HepG2 (cell line): ENCODE results near the gene IL1R1. TPM values are rescaled to one million over a fixed set of nuclear protein-coding genes. Genes with fewer than 3 reads are reported as not detected.

Source experiments
- BCL6 ChIP-seq: IDR thresholded peaks from 2 replicates; pipeline ENCODE4 v1.6.1; 2016; ENCODE audit warnings: missing genetic modification reagents, missing compliant biosample characterization
- ELF1 ChIP-seq: sonication (generic); formaldehyde crosslinking; IDR thresholded peaks from 2 replicates; pipeline ENCODE4 v1.4.0; 2020; ENCODE audit warnings: missing genetic modification reagents
- GABPB1 ChIP-seq: IDR thresholded peaks from 2 replicates; pipeline ENCODE4 v1.6.1; 2016; ENCODE audit warnings: mild to moderate bottlenecking, missing genetic modification reagents, moderate library complexity, missing compliant biosample characterization
- HIC2 ChIP-seq: sonication (generic); formaldehyde crosslinking; IDR thresholded peaks from 2 replicates; pipeline ENCODE4 v1.9.0; 2022; ENCODE audit warnings: low read depth, missing genetic modification reagents
- HOXD1 ChIP-seq: sonication (generic); formaldehyde crosslinking; IDR thresholded peaks from 2 replicates; pipeline ENCODE4 v1.5.0; 2020; ENCODE audit warnings: missing genetic modification reagents
- KDM1A ChIP-seq: IDR thresholded peaks from 2 replicates; pipeline ENCODE4 v1.6.1; 2016; ENCODE audit warnings: missing compliant biosample characterization
- NCOA1 ChIP-seq: sonication (generic); formaldehyde crosslinking; IDR thresholded peaks from 2 replicates; pipeline ENCODE4 v1.9.0; 2021; ENCODE audit warnings: missing genetic modification reagents
- NR2C2 ChIP-seq: sonication (generic); formaldehyde crosslinking; IDR thresholded peaks from 2 replicates; pipeline ENCODE4 v1.4.0; 2020; ENCODE audit warnings: missing genetic modification reagents, mild to moderate bottlenecking, moderate library complexity, borderline replicate concordance
- REL ChIP-seq: sonication (generic); formaldehyde crosslinking; conservative IDR thresholded peaks from 2 replicates; pipeline ENCODE4 v1.8.0; 2022; ENCODE audit warnings: mild to moderate bottlenecking, missing genetic modification reagents, moderate library complexity
- SMAD1 ChIP-seq: sonication (generic); formaldehyde crosslinking; IDR thresholded peaks from 2 replicates; pipeline ENCODE4 v1.4.0; 2020; ENCODE audit warnings: missing genetic modification reagents, low read depth, mild to moderate bottlenecking, borderline replicate concordance
- SP5 ChIP-seq: IDR thresholded peaks from 2 replicates; pipeline ENCODE4 v1.6.1; 2016; ENCODE audit warnings: low read depth, borderline replicate concordance
- THYN1 ChIP-seq: sonication (generic); formaldehyde crosslinking; IDR thresholded peaks from 2 replicates; pipeline ENCODE4 v1.8.1; 2023; ENCODE audit warnings: low read depth, mild to moderate bottlenecking, moderate library complexity, missing genetic modification reagents, borderline replicate concordance
- TIGD3 ChIP-seq: sonication (generic); formaldehyde crosslinking; IDR thresholded peaks from 2 replicates; pipeline ENCODE4 v1.5.1; 2020; ENCODE audit warnings: mild to moderate bottlenecking, missing genetic modification reagents, borderline replicate concordance
- ZFP82 ChIP-seq: sonication (generic); formaldehyde crosslinking; IDR thresholded peaks from 2 replicates; pipeline ENCODE4 v1.5.1; 2020; ENCODE audit warnings: mild to moderate bottlenecking, missing genetic modification reagents, borderline replicate concordance
- ZMAT3 ChIP-seq: sonication (generic); formaldehyde crosslinking; conservative IDR thresholded peaks from 2 replicates; pipeline ENCODE4 v1.7.0; 2021; ENCODE audit warnings: missing genetic modification reagents
- ZNF160 ChIP-seq: sonication (generic); formaldehyde crosslinking; IDR thresholded peaks from 2 replicates; pipeline ENCODE4 v1.8.0; 2022; ENCODE audit warnings: mild to moderate bottlenecking, inconsistent platforms, missing genetic modification reagents
- ZNF263 ChIP-seq: sonication (generic); formaldehyde crosslinking; IDR thresholded peaks from 2 replicates; pipeline ENCODE4 v1.4.0; 2020; ENCODE audit warnings: missing genetic modification reagents
- ZNF329 ChIP-seq: sonication (generic); formaldehyde crosslinking; IDR thresholded peaks from 2 replicates; pipeline ENCODE4 v1.9.0; 2021; ENCODE audit warnings: low read depth, mild to moderate bottlenecking, missing genetic modification reagents
- ZNF569 ChIP-seq: sonication (generic); formaldehyde crosslinking; IDR thresholded peaks from 2 replicates; pipeline ENCODE4 v1.5.0; 2020; ENCODE audit warnings: mild to moderate bottlenecking, missing genetic modification reagents, moderate library complexity, borderline replicate concordance
- ZSCAN9 ChIP-seq: IDR thresholded peaks from 2 replicates; pipeline ENCODE4 v1.6.1; 2016; ENCODE audit warnings: borderline replicate concordance
- polyA plus RNA-seq, 8 experiments: library from polyadenylated mRNA; depleted of rRNA in 3 of 8; stranded (reverse) in 7 of 8; unstranded in 1 of 8; fragments of >200 nt; fragmentation: Illumina TruSeq in 4 of 8; extraction: Trizol in 4 of 8; gene quantifications; 2 replicates each; pipeline versions ENCODE4 v1.2.1 to v1.2.3, GENCODE V29; 2011 to 2016; ENCODE audit warnings: low read depth in 4 of 8, missing spikeins in 1 of 8, mixed read lengths in 1 of 8; ENCODE audit not compliant: insufficient read depth in 1 of 8
- total RNA-seq, 5 experiments: library from RNA; depleted of rRNA; stranded (reverse); fragments of >200 nt; fragmentation: Illumina TruSeq; extraction: Trizol; gene quantifications; 2 replicates each; pipeline ENCODE4 v1.2.3, GENCODE V29; 2016; ENCODE audit warnings: low read depth in 1 of 5
- TF ChIP-seq, protein P1 (sequence below), 2 experiments: fragments of 450-650 bp in 1 of 2; sonication (generic) in 1 of 2; formaldehyde crosslinking; IDR thresholded peaks; 2 replicates each; pipeline versions ENCODE4 v1.5.0 to v1.8.0; 2020 to 2022; ENCODE audit warnings: mild to moderate bottlenecking in 1 of 2, missing genetic modification reagents in 1 of 2
- TF ChIP-seq, protein P2 (sequence below): sonication (generic); formaldehyde crosslinking; IDR thresholded peaks from 2 replicates; pipeline ENCODE4 v1.8.0; 2022; ENCODE audit warnings: missing genetic modification reagents, low read depth, mild to moderate bottlenecking, borderline replicate concordance
- TF ChIP-seq, protein P3 (sequence below): sonication (generic); formaldehyde crosslinking; IDR thresholded peaks from 2 replicates; pipeline ENCODE4 v1.4.0; 2020; ENCODE audit warnings: missing genetic modification reagents, mild to moderate bottlenecking, borderline replicate concordance

Gene IL1R1
- total and polyA plus RNA-seq, 2 of the 13 experiments (the other 11 are each of a cell fraction or from before 2014, with no cell fraction given): 38.0 to 93.1 TPM

- no peak for TF ChIP-seq TIGD3 (CRISPR knock-in tag)
- TF ChIP-seq ELF1 (CRISPR knock-in tag): no peak
- no peak for TF ChIP-seq ZNF160 (CRISPR knock-in tag)
- no peak for TF ChIP-seq GABPB1
- no peak for TF ChIP-seq ZMAT3 (CRISPR knock-in tag)
- TF ChIP-seq, protein P1, sequence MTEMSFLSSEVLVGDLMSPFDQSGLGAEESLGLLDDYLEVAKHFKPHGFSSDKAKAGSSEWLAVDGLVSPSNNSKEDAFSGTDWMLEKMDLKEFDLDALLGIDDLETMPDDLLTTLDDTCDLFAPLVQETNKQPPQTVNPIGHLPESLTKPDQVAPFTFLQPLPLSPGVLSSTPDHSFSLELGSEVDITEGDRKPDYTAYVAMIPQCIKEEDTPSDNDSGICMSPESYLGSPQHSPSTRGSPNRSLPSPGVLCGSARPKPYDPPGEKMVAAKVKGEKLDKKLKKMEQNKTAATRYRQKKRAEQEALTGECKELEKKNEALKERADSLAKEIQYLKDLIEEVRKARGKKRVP (CRISPR knock-in tag; IDR thresholded peaks at IDR 0.05): peak; percentile 84 to 96
- 0 out of 2 replicates have a peak, but pooled peaks have one; percentile 51 for TF ChIP-seq BCL6
- no peak for TF ChIP-seq HOXD1 (CRISPR knock-in tag)
- no peak for TF ChIP-seq ZFP82
- TF ChIP-seq, protein P2, sequence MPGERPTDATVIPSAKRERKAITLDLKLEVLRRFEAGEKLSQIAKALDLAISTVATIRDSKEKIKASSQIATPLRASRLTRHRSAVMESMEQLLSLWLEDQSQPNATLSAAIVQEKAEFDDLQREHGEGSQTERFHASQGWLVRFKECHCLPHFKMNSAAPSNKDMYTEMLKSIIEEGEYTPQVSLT (CRISPR knock-in tag): no peak
- TF ChIP-seq KDM1A (CRISPR knock-in tag): no peak
- 0 out of 2 replicates have a peak, but pooled peaks have one; percentile 56 for TF ChIP-seq NR2C2 (CRISPR knock-in tag)
- TF ChIP-seq SP5 (CRISPR knock-in tag): no peak
- no peak for TF ChIP-seq ZSCAN9 (CRISPR knock-in tag)
- TF ChIP-seq, protein P3, sequence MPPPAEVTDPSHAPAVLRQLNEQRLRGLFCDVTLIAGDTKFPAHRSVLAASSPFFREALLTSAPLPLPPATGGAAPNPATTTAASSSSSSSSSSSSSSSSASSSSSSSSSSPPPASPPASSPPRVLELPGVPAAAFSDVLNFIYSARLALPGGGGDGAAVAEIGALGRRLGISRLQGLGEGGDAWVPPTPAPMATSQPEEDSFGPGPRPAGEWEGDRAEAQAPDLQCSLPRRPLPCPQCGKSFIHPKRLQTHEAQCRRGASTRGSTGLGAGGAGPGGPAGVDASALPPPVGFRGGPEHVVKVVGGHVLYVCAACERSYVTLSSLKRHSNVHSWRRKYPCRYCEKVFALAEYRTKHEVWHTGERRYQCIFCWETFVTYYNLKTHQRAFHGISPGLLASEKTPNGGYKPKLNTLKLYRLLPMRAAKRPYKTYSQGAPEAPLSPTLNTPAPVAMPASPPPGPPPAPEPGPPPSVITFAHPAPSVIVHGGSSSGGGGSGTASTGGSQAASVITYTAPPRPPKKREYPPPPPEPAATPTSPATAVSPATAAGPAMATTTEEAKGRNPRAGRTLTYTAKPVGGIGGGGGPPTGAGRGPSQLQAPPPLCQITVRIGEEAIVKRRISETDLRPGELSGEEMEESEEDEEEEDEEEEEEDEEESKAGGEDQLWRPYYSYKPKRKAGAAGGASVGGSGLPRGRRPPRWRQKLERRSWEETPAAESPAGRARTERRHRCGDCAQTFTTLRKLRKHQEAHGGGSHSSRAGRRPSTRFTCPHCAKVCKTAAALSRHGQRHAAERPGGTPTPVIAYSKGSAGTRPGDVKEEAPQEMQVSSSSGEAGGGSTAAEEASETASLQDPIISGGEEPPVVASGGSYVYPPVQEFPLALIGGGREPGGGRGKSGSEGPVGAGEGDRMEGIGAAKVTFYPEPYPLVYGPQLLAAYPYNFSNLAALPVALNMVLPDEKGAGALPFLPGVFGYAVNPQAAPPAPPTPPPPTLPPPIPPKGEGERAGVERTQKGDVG (CRISPR knock-in tag): no peak
- TF ChIP-seq SMAD1 (CRISPR knock-in tag): no peak
- TF ChIP-seq HIC2 (CRISPR knock-in tag): no peak
- TF ChIP-seq ZNF263 (CRISPR knock-in tag): no peak
- no peak for TF ChIP-seq ZNF329 (CRISPR knock-in tag)
- TF ChIP-seq THYN1 (CRISPR knock-in tag): no peak
- no peak for TF ChIP-seq NCOA1 (CRISPR knock-in tag)
- no peak for TF ChIP-seq REL (CRISPR knock-in tag)
- TF ChIP-seq ZNF569 (CRISPR knock-in tag): no peak
Observed at GRCh38 chr2:102166189-102166845, 23.8 kb downstream of the IL1R1 start (continued).
